ENCODE results near the gene SLC5A3.

SLC5A3 gene

DNA sequence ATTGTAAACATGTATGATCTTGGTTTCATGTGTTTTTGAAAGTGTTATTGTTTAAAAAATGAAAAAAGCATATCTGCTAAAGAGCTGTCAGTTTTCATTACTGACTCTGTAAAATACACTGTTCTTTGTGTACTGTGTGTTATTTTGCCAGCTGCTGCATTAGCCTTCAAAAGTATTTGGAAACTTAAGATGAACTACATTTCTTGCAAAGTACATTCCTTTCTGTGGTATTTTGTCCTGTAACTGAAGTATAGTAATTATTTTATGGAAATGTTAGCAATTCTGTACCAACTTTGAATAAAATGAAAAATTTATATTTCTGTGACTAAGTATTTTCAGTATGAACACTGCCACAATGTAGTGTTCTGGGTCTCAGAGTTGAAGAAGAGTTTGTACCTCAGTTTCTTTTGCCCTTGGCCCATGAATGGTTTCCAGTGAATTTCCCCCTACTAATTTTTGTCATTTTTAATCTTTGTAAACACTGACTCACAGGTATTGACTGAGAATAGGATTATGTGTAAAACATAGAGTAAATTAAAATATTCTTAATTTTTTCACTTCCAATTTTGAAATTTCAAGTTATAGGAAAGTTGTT is 32.7 kb downstream of the SLC5A3 start:
- DNase-seq = no peak

DNA sequence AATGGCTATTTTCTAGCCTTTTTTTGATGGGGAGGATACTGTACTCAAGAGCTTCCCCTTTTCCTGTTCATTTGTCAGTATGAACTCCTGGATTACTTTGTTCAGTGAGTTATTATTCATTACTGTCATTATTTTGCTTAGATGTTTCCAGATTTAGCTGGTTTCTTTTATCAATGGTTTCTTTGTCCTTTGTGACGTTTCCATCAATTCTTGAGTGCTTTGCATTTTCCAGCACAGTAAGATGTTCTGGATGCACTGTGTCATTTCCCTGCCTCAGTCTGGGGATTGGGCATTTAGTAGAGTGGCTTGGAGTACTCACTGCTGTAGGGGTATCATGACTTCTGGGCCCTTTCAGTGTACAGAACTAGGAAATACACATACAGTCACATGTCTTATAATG is 34.2 kb downstream of the SLC5A3 start:
- no peak for DNase-seq

DNA sequence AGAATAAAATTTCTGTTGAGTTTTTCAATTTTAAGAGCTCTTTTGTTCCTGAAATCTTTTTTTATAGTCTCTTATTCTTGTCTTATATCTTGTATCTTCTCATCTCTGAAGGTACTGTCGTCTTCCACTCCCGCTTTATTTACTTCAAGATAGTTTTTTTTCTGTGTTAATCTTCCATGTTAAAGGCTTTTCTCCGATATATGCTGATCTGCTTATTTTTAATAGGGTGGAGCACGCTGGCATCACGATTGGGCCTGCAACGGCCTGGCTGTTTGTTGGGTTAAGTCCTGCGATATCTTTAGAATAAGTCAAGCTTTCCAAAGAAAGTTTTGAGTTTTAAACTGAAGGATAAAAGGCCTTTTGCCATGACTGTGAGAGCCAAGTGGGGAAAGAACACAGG is 35.7 kb downstream of the SLC5A3 start:
- no peak for DNase-seq

DNA sequence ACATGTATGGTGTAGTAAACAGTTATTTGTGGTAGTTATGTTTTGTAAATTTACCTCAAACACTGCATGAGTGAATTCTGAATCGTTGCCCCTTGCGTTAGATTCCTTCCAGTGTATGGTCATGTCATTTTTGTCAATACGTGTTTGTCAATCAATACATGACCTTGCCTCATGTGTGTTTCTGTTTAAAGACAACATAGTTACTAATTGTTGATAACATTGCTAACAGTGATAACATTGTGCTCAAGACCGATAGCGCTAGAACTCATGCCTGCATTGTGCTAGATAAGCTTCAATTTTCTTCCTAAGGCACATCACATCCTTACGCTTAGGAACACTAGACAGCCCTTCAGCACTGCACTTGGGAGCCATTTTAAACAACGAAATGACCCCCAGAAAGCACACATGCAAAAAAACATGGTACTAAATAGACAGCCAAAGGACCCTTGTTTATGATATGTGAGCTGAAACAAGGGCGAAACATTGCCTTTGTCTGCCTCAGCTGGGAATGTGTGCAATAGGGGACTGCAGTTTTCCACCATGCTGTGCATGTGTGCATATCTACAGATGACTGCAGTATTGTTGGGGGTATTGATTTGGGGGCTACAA is 37.3 kb downstream of the SLC5A3 start:
- DNase-seq = no peak

DNA sequence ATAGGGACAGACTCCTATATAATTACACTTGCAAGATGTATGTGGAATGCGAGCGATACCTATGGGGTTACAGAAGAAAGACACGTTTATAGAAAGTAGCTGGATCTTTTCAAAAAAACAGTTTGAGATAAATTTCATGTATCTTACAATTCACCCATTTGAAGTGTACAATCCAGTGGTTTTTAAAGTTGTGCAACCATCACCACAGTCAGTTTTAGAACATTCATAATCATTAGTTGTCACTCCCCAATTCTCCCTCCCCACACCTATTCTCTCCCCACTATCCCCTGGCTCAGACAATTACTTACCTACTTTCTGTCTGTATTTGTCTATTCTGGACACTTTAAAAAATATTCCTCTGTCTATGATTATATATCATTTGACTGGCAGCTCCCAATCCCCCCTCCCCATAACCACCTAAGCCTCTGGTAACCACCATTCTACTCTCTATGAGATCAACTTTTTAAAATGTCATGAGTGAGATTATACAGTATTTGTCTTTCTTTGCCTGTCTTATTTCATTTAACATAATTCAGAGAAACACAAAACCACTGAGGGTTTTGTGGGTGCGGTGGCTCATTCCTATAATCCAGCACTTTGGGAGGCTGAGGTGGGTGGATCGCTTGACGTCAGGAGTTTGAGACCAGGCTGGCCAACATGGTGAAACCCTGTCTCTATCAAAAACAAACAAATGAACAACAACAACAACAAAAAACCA is 39.1 kb downstream of the SLC5A3 start:
- no peak for DNase-seq

DNA sequence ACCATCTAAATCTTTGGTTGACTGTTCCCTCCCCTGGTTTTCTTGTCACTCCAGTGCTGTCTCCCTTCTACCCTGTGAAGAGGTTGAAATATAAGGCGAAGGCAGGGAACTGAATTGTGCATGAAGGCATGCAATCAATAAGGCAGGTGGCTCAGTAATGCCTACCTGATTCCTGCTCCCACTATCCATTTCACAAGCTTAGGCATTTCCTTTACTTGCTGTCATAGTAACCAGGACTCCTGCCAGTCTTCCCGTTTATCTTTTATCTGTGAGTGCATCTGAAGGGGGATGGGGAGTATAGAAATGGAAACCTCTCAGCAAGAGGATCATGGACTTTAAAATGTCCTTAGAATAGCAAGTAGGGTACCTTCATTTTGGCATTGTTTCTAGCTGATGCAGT is 40.5 kb downstream of the SLC5A3 start:
- no peak for DNase-seq

DNA sequence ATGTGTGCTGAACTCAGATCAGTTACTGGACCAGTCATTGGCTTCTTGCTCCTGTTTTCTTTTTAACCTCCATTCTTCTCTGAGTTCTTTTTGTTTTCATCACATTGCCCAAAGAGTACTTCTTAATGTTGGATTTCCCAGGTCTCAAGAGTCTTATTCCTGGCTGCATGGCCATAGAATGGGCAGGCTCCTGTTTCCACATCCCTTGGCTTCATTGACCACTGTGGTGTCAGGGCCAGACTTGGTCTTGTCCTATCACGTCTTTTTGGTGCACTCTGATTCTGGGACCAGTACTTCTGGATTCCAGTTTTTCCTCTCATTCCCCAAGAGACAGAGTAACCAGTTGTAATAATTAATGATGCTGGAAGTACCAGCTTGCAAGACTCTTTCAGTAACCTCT is 41.8 kb downstream of the SLC5A3 start:
- no peak for DNase-seq

DNA sequence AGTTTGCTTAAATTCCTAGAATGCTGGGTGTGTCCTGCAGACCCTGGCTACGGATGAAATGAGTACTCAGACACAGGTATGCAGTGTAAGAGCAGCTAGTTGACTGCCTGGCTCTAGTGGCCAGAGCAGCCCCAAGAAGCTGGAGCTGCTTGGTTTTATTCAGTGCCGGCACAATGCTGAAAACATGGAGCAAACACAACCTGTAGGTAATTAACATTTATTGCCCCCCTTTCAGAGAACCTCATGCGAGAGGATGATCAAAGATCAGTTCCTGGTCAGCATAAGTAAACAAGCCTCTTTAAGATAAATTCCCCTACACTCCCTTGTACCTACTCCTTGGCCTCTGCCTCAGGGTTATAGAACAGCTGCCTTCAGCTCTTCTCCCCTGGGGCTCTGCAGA is 43.2 kb downstream of the SLC5A3 start:
- no peak for DNase-seq

DNA sequence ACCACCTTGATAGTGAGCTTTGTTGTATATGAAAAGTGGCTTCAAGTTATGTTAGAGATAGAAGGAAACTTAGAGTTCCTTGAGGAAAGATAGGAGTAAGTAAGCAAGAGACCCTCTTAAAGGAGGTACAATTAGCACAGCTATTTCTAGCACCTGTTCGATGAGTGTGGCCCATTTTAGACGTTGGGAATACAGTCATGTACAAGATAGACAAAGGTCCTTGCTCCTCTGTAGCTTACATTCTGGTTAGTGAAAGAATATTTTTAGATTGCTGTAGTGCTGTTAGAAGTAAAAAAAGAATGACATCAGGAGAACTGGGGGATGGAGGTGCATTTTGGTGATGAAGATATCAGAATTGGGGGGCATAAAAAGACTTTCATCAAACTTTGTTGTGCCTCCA is 47.5 kb downstream of the SLC5A3 start:
- DNase-seq = no peak

DNA sequence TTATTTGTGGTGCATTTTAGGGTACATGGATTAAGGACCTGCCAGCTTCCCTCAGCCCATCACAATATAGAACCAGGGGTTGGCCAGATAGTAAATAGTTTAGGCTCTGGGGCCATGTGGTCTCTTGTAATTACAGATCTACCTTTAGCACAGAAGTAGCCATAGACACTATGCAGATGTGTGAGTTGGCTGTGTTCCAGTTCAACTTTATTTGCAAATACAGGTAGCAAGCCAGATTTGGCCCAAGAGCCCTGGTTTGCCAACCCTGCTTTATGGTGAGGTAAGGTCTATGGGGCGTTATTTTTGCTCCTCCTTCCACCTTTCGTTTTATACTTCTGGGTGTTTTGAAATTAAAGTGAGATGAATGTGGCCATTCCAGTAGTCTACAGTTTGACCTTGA is 48.7 kb downstream of the SLC5A3 start:
- DNase-seq = peak in 1 of 2 experiments; percentile 46

Measured in NCI-H2081 (cell line).